K562 (cell line): ENCODE data around the gene SH3BGR. TPM values are rescaled to one million over a fixed set of nuclear protein-coding genes. Genes with fewer than 3 reads are reported as not detected.

Experiments used
- ATF3 ChIP-seq, 2 experiments: fragments of 450-650 bp in 1 of 2; sonication (generic) in 1 of 2; formaldehyde crosslinking in 1 of 2; IDR thresholded peaks in 1 of 2; conservative IDR thresholded peaks in 1 of 2; 2 replicates each; pipeline versions ENCODE4 v1.6.1 to v1.8.1; 2016 to 2023; ENCODE audit warnings: mild to moderate bottlenecking in 2 of 2, moderate library complexity in 2 of 2, inconsistent platforms in 1 of 2, missing genetic modification reagents in 1 of 2
- ATF6 ChIP-seq: sonication (generic); formaldehyde crosslinking; IDR thresholded peaks from 2 replicates; pipeline ENCODE4 v1.4.0; 2020; ENCODE audit warnings: mild to moderate bottlenecking, missing genetic modification reagents
- CREB1 ChIP-seq, 2 experiments: sonication (generic) in 1 of 2; formaldehyde crosslinking in 1 of 2; IDR thresholded peaks; 2 replicates each; pipeline versions ENCODE4 v1.6.1 to v1.8.0; 2012 to 2022; ENCODE audit warnings: inconsistent platforms in 1 of 2, mild to moderate bottlenecking in 1 of 2, missing genetic modification reagents in 1 of 2, moderate library complexity in 1 of 2
- GABPA ChIP-seq: fragments of 200-800 bp; sonication (Bioruptor generic); conservative IDR thresholded peaks from 2 replicates; pipeline ENCODE4 v1.6.1; 2016; ENCODE audit warnings: low read depth, missing genetic modification characterization, missing compliant biosample characterization
- HLTF ChIP-seq: fragments of 450-650 bp; IDR thresholded peaks from 2 replicates; pipeline ENCODE4 v1.6.1; 2016
- HNRNPK ChIP-seq: fragments of 200-400 bp; formaldehyde crosslinking; IDR thresholded peaks from one replicate; pipeline ENCODE4 v1.6.1; 2018; ENCODE audit warnings: mild to moderate bottlenecking, low read depth, low read length; ENCODE audit not compliant: poor library complexity, severe bottlenecking
- KLF13 ChIP-seq: fragments of 450-650 bp; IDR thresholded peaks from 2 replicates; pipeline ENCODE4 v1.6.1; 2016; ENCODE audit warnings: missing genetic modification characterization, low read depth, mild to moderate bottlenecking, missing compliant biosample characterization, moderate library complexity, borderline replicate concordance
- POLR2A ChIP-seq: fragments of 450-650 bp; conservative IDR thresholded peaks from 2 replicates; pipeline ENCODE4 v1.6.1; 2016
- POU5F1 ChIP-seq: fragments of 150-350 bp; IDR thresholded peaks from 2 replicates; pipeline ENCODE4 v1.6.1; 2014; ENCODE audit warnings: borderline replicate concordance, low read length, low read depth, mild to moderate bottlenecking; ENCODE audit not compliant: partially characterized antibody
- RAD21 ChIP-seq, 2 experiments: fragments of 250-450 bp in 1 of 2; fragments of 450-650 bp in 1 of 2; sonication (Bioruptor Pico) in 1 of 2; formaldehyde crosslinking in 1 of 2; IDR thresholded peaks in 1 of 2; conservative IDR thresholded peaks in 1 of 2; 2 replicates each; pipeline versions ENCODE4 v1.4.0 to v1.8.0; 2020 to 2022; ENCODE audit warnings: mild to moderate bottlenecking in 2 of 2, moderate library complexity in 1 of 2
- RBFOX2 ChIP-seq: fragments of 200-400 bp; formaldehyde crosslinking; IDR thresholded peaks from 2 replicates; pipeline ENCODE4 v1.6.1; 2017; ENCODE audit warnings: low read depth, mild to moderate bottlenecking, low read length, moderate library complexity
- RBM34 ChIP-seq: fragments of 200-400 bp; formaldehyde crosslinking; IDR thresholded peaks from 2 replicates; pipeline ENCODE4 v1.6.1; 2018; ENCODE audit warnings: low read length, borderline replicate concordance; ENCODE audit not compliant: insufficient read depth
- RCOR1 ChIP-seq, 2 experiments: IDR thresholded peaks; 2 replicates each; pipeline ENCODE4 v1.6.1; 2012; ENCODE audit warnings: low read depth in 2 of 2, low read length in 2 of 2, borderline replicate concordance in 1 of 2, improper control_type of control experiment in 1 of 2
- RFX5 ChIP-seq: IDR thresholded peaks from 2 replicates; pipeline ENCODE4 v1.6.1; 2011; ENCODE audit warnings: low read depth, mild to moderate bottlenecking, improper control_type of control experiment, low read length
- SMARCA4 ChIP-seq: fragments of 450-650 bp; IDR thresholded peaks from 2 replicates; pipeline ENCODE4 v1.6.1; 2016
- SRSF3 ChIP-seq: fragments of 200-400 bp; formaldehyde crosslinking; IDR thresholded peaks from 2 replicates; pipeline ENCODE4 v1.6.1; 2016; ENCODE audit warnings: mild to moderate bottlenecking, low read length, moderate library complexity; ENCODE audit not compliant: insufficient read depth
- YY1 ChIP-seq, 3 experiments: IDR thresholded peaks; 2 replicates each; pipeline ENCODE4 v1.6.1; 2011; ENCODE audit warnings: low read length in 2 of 3, mild to moderate bottlenecking in 2 of 3, moderate library complexity in 2 of 3, borderline replicate concordance in 1 of 3, control low read depth in 1 of 3, low read depth in 1 of 3; ENCODE audit not compliant: insufficient read depth in 3 of 3, insufficient replicate concordance in 2 of 3, control insufficient read depth in 1 of 3, insufficient read length in 1 of 3; ENCODE audit errors: extremely low read depth in 1 of 3
- ZNF175 ChIP-seq: fragments of 200-800 bp; sonication (Bioruptor generic); IDR thresholded peaks from 2 replicates; pipeline ENCODE4 v1.6.1; 2016; ENCODE audit warnings: low read depth, mild to moderate bottlenecking, missing genetic modification characterization, missing compliant biosample characterization
- ZNF551 ChIP-seq: fragments of 250-450 bp; sonication (Bioruptor Pico); IDR thresholded peaks from 2 replicates; pipeline ENCODE4 v1.5.0; 2021; ENCODE audit warnings: mild to moderate bottlenecking, moderate library complexity
- polyA plus RNA-seq, 8 experiments: library from polyadenylated mRNA; depleted of rRNA in 4 of 8; stranded (reverse) in 5 of 8; unstranded in 3 of 8; fragments of >200 nt; fragmentation: Nextera tagmentation in 2 of 8; fragmentation: Illumina TruSeq in 1 of 8; extraction: Ambion mirVana in 2 of 8; extraction: Trizol in 1 of 8; gene quantifications; 2 replicates each; pipeline versions ENCODE4 v1.2.1 to v1.2.3, GENCODE V29; 2011 to 2014; ENCODE audit warnings: inconsistent platforms in 1 of 8, missing spikeins in 1 of 8
- total RNA-seq, 7 experiments: library from RNA; depleted of rRNA in 6 of 7; stranded (reverse); fragments of >200 nt in 6 of 7; fragmentation: Illumina TruSeq in 2 of 7; extraction: Trizol in 2 of 7; gene quantifications; 2 replicates each; pipeline versions ENCODE4 v1.2.1 to v1.2.3, GENCODE V29; 2011 to 2021; ENCODE audit warnings: low replicate concordance in 1 of 7
- TF ChIP-seq, protein P1 (sequence below), 2 experiments: fragments of 450-650 bp; IDR thresholded peaks; 2 replicates each; pipeline ENCODE4 v1.6.1; 2016

Gene SH3BGR
- total and polyA plus RNA-seq, 9 of the 15 experiments (the other 6 are each of a cell fraction or from before 2014, with no cell fraction given), result 6.6 to 42.9 (median 25.6) TPM

DNA sequence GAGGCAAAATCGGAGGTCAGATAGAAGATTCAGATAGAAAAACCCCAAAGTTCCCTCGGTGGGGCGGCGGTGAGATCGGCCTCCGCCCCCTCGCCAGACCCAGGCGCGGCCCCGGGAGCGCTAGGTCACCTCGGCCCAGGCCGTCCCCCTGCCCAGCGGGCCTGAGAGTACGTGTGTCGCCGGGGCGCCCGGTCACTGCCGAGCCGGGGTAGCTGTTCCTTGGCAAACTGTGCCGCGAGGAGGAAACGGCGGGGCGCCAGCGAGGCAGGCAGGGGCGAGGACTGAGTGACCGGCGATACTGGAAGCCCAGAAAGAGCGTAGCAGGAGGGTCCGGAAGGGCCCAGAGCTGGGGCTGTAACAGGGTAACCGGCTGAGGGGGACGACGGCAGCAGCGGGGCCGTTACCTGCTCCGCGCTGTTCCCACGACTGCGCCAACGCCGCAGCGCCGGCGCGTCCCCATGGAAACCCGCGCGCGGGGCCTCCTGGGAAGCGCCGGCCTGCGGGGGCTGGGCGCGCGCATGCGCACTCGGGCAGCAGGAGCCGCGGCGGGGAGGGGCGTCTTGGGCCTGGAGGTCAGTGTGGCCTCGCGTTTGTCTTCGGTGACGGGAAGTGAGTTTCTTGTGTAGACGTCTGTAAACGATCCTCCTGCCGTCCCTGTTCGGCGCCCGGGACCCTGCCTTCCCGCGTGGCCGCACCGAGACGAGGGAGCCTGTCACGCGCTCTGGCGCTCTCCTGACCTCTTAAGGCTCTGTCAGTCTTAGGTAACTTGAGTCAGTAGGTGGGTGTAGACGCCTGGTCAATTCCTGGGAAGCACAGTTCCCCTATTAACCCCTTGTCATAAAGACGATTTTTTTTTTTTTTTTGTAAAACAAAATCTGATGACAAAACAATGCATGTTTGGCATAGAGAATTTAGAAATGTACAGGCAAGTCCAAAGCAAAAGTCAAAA lies 6.2 kb upstream of the SH3BGR start, which contains the start of gene LCA5L (continued):
- TF ChIP-seq RBM34 (no peak), HNRNPK (peak; percentile 45), CREB1 (IDR thresholded peaks at IDR 0.05) (peak; percentile 25; the same call in 1 of the 2 replicates), CREB1 (CRISPR knock-in tag; IDR thresholded peaks at IDR 0.05) (peak; percentile 19; the same call in 1 of the 2 replicates), ATF6 (no peak), RFX5 (no peak), SRSF3 (no peak), SMARCA4 (peak; percentile 33), ATF3 (IDR thresholded peaks at IDR 0.05) (no peak; the same call in 1 of the 2 replicates), ATF3 (CRISPR knock-in tag; conservative IDR thresholded peaks at IDR 0.05) (peak; percentile 51; the same call in 1 of the 2 replicates), ZNF175 (CRISPR knock-in tag) (0 out of 2 replicates have a peak, but pooled peaks have one; percentile 64), RAD21 (CRISPR knock-in tag; conservative IDR thresholded peaks at IDR 0.05 in 1 of 2, IDR thresholded peaks at IDR 0.05 in 1 of 2) (peak in 1 of 2 experiments; percentile 8; a peak in 1 of 4 replicates), HLTF (no peak), GABPA (tag) (peak; percentile 57), KLF13 (tag) (peak; percentile 52; the same call in 1 of the 2 replicates), POLR2A (peak; percentile 92), YY1 (IDR thresholded peaks at IDR 0.05; ENCODE audit: borderline replicate concordance in 1 of 3, control insufficient read depth in 1 of 3, extremely low read depth in 1 of 3, insufficient read depth in 3 of 3, insufficient read length in 1 of 3, insufficient replicate concordance in 2 of 3, low read depth in 1 of 3, low read length in 2 of 3) (peak in 2 of 3 experiments; percentile 73 to 83), ZNF551 (CRISPR knock-in tag) (no peak), POU5F1 (no peak), RCOR1 (IDR thresholded peaks at IDR 0.05; ENCODE audit: borderline replicate concordance in 1 of 2, low read depth in 2 of 2, low read length in 2 of 2) (no peak; a peak in 1 of 4 replicates), RBFOX2 (peak; percentile 97)
- TF ChIP-seq, protein P1, sequence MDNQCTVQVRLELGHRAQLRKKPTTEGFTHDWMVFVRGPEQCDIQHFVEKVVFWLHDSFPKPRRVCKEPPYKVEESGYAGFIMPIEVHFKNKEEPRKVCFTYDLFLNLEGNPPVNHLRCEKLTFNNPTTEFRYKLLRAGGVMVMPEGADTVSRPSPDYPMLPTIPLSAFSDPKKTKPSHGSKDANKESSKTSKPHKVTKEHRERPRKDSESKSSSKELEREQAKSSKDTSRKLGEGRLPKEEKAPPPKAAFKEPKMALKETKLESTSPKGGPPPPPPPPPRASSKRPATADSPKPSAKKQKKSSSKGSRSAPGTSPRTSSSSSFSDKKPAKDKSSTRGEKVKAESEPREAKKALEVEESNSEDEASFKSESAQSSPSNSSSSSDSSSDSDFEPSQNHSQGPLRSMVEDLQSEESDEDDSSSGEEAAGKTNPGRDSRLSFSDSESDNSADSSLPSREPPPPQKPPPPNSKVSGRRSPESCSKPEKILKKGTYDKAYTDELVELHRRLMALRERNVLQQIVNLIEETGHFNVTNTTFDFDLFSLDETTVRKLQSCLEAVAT (IDR thresholded peaks at IDR 0.05), result 0 out of 4 replicates have a peak, but pooled peaks of 1 of the 2 experiments have one; percentile 17
